ENCODE results near the gene RPL21.
A peak's percentile ranks its signal among the peaks of the same experiment; 100 is the strongest.

Gene RPL21

DNA sequence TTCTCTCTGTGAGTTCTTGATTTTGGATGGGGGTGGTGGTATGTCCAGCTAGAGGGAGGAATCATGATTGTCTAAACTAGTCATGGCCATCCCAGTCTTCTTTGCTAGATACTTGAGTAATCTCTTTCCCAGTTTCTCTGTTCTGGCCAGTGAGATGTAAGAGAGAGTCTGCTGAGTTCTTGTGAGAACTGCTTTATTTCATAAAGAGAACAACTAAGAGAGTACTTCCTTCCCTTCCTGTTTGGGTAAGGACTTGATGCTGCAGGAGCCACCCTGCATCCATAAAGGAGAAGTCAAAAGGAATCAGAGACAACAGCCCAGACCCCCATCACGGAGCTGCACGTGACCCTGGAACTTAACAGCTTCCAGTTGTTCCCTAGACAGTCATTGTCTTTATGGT, 16.2 kb downstream of the RPL21 start:
- H3K4me1 Mint-ChIP-seq (ENCODE audit: low read depth) = peaks cover 10% of the 10 kb centered on the region
- no peaks in the 10 kb centered on the region for H3K9me3 Mint-ChIP-seq
- H3K27me3 Mint-ChIP-seq (ENCODE audit: low read depth) = peaks cover 16% of the 10 kb centered on the region
- H3K4me3 Mint-ChIP-seq = no peak overlapping the region
- no peak overlapping the region for H3K27ac Mint-ChIP-seq
- H3K36me3 Mint-ChIP-seq (ENCODE audit: low read depth) = peaks cover 3% of the 10 kb centered on the region

GRCh38 chr13:27269114-27269665, 17.8 kb downstream of the RPL21 start:
- Mint-ChIP-seq H3K9me3 (no peaks in the 10 kb centered on the region), H3K36me3 (ENCODE audit: low read depth) (no peaks in the 10 kb centered on the region), H3K27ac (no peak overlapping the region), H3K27me3 (ENCODE audit: low read depth) (peaks cover 27% of the 10 kb centered on the region), H3K4me3 (peak overlapping the region; percentile 84), H3K4me1 (ENCODE audit: low read depth) (peaks cover 10% of the 10 kb centered on the region)

- peak within 1 kb of the TSS; percentile 24 for H3K27ac Mint-ChIP-seq
- H3K4me1 Mint-ChIP-seq (ENCODE audit: low read depth) = peaks cover 10% of the 10 kb centered on the region
- H3K36me3 Mint-ChIP-seq (ENCODE audit: low read depth) = no peaks in the 10 kb centered on the region
These were observed 19.5 kb downstream of the RPL21 start, which contains the start of gene RASL11A for GRCh38 chr13:27270594-27271520. Gene RASL11A, plus strand, starts transcription at chr13:27270830. Its CDS starts 115 bp downstream, at chr13:27270945.

DNA sequence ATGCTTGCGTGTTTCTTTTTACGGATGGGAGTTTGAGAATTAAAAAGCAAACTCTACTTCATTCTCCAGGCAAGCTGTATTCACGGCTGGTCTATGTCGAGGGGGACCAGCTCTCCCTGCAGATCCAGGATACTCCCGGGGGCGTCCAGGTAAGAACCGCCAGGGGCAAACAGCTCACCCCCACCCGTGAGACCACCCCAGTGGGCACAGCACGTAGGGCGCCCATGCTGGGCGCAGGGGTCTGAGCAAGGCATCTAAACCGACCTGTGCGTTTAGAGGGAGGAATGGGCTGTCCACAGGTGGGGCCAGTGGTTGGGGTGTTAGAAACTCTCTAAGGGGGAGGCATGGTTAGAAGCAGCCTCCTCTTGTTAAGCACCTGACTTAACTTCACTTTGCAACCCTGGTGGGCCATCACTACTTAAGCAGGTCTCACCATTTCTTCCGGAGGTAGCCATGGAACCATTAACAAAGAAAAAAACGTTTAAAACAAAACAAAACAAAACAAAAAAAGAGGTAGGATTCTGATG, 20.3 kb downstream of the RPL21 start:
- Mint-ChIP-seq H3K27me3 (ENCODE audit: low read depth) (peaks cover 43% of the 10 kb centered on the region), H3K4me1 (ENCODE audit: low read depth) (peaks cover 10% of the 10 kb centered on the region), H3K4me3 (peak overlapping the region; percentile 80), H3K27ac (no peak overlapping the region), H3K9me3 (no peaks in the 10 kb centered on the region), H3K36me3 (ENCODE audit: low read depth) (no peaks in the 10 kb centered on the region)

More at GRCh38 chr13:27270594-27271520, 19.5 kb downstream of the RPL21 start, which contains the start of gene RASL11A:
- Mint-ChIP-seq H3K27me3 (ENCODE audit: low read depth) (peaks cover 42% of the 10 kb centered on the region), H3K4me3 (peak within 1 kb of the TSS; percentile 84), H3K9me3 (no peaks in the 10 kb centered on the region)

DNA sequence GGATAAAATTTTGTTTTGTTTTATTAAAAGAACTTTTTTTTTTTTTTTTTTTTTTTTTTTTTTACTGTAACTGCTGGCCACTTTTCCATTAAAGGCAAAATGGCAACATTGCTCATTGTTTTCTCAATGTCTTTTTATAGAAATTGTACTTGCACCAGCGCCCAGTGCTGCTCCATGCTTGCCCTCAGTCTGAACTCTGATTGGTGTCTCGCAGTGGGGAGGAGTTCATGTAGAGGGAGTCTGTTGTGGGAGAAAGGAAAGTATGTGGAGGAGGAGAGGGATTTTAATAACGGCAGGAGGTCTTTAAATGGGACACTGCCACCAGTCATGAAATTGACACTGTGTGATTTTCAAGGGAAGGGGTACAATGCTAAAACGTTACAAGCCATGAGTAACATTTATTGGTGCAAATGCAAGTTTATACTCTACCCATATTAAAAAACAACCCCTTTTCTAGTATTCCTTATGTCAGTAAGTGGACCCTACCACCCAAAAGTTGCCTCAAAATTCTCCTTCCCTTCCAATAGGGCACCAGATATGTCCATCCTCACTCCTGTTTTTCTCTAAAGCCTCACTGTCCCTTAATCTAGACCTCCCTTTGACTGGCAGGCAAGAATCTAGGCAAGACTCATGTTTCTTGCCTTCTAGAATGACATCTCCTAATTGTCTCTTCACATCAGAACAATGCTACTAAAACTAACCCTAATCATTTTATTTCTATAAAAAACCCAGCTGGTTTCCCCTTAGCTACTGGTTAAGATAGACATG, 22.5 kb downstream of the RPL21 start:
- H3K4me1 Mint-ChIP-seq (ENCODE audit: low read depth) = peaks cover 10% of the 10 kb centered on the region
- H3K4me3 Mint-ChIP-seq = no peak overlapping the region
- H3K27me3 Mint-ChIP-seq (ENCODE audit: low read depth) = peaks cover 43% of the 10 kb centered on the region

GRCh38 chr13:27274631-27275030, 23.3 kb downstream of the RPL21 start:
- H3K27me3 Mint-ChIP-seq (ENCODE audit: low read depth) = peaks cover 43% of the 10 kb centered on the region
- no peak overlapping the region for H3K4me3 Mint-ChIP-seq
- no peaks in the 10 kb centered on the region for H3K36me3 Mint-ChIP-seq (ENCODE audit: low read depth)
- peaks cover 10% of the 10 kb centered on the region for H3K4me1 Mint-ChIP-seq (ENCODE audit: low read depth)
- no peak overlapping the region for H3K27ac Mint-ChIP-seq
- no peaks in the 10 kb centered on the region for H3K9me3 Mint-ChIP-seq

More for the DNA sequence above, 22.5 kb downstream of the RPL21 start:
- no peaks in the 10 kb centered on the region for H3K9me3 Mint-ChIP-seq
- no peaks in the 10 kb centered on the region for H3K36me3 Mint-ChIP-seq (ENCODE audit: low read depth)
- no peak overlapping the region for H3K27ac Mint-ChIP-seq

DNA sequence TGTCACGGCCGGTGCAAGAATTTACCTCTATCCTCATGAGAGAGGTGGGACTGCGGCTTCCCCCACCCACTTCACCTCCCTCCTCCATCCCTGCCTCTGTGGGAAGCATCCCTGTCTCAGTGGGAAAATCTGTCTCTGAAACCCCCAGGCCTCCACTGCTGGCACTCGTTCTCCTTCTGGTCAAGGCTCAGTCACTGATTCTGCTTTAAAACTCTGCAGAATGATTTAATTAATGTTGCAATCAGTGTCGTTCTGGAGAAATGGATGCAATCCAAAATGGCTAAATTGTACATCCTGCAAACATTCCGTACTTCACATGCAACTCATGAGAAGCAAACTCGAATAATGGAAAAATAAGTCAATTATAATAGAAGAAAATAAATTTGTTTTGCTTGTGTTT, 24.8 kb downstream of the RPL21 start:
- H3K27me3 Mint-ChIP-seq (ENCODE audit: low read depth) = peaks cover 37% of the 10 kb centered on the region
- no peak overlapping the region for H3K27ac Mint-ChIP-seq
- no peaks in the 10 kb centered on the region for H3K9me3 Mint-ChIP-seq
- H3K36me3 Mint-ChIP-seq (ENCODE audit: low read depth) = no peaks in the 10 kb centered on the region
- no peak overlapping the region for H3K4me3 Mint-ChIP-seq
- peaks cover 6% of the 10 kb centered on the region for H3K4me1 Mint-ChIP-seq (ENCODE audit: low read depth)

DNA sequence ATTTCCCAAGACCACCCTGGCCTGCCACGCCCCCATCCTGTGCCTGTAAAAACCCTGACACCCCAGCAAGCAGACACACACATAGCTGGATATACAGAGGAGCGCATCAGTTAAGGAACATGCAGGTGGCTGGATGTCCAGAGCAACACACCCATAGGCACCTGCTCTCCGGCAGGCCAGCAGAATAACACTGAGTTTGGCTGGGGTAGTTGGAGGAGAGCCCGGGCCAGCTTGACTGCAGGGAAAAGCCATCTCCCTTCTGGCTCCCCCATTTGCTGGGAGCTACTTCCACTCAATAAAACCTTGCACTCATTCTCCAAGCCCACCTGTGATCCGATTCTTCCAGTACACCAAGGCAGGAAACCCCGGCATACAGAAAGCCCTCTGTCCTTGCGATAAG, 28.1 kb downstream of the RPL21 start:
- Mint-ChIP-seq H3K9me3 (no peaks in the 10 kb centered on the region), H3K36me3 (ENCODE audit: low read depth) (no peaks in the 10 kb centered on the region), H3K4me3 (no peak overlapping the region), H3K4me1 (ENCODE audit: low read depth) (no peaks in the 10 kb centered on the region), H3K27ac (no peak overlapping the region), H3K27me3 (ENCODE audit: low read depth) (peaks cover 13% of the 10 kb centered on the region)

- Mint-ChIP-seq H3K27me3 (ENCODE audit: low read depth) (peaks cover 9% of the 10 kb centered on the region), H3K27ac (no peak overlapping the region)
These were observed 28.8 kb downstream of the RPL21 start for GRCh38 chr13:27280009-27280656.

DNA sequence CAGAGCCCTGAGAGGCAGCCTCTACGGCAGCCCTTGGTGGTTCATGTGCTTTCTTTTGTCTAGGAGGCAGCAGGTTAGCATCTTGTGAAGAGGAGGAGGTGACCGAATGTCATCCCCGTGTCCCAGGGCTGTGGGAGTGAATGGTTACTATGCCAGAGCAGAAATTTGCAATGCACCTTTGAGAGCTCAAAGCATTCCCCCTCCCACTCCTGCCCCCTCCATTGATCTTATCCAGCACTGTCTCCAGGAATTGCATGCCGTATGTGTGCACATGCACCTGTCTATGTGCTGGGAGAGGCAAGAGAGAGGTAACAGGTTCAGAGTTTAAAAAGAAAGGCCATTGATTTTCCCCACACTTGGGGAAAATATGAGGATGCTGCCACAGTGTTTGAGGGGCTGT, 29.5 kb downstream of the RPL21 start:
- peaks cover 2% of the 10 kb centered on the region for H3K27me3 Mint-ChIP-seq (ENCODE audit: low read depth)
- H3K4me1 Mint-ChIP-seq (ENCODE audit: low read depth) = no peaks in the 10 kb centered on the region
- no peaks in the 10 kb centered on the region for H3K9me3 Mint-ChIP-seq
- H3K36me3 Mint-ChIP-seq (ENCODE audit: low read depth) = no peaks in the 10 kb centered on the region
- H3K27ac Mint-ChIP-seq = no peak overlapping the region
- H3K4me3 Mint-ChIP-seq = no peak overlapping the region

More at GRCh38 chr13:27280009-27280656, 28.8 kb downstream of the RPL21 start:
- no peaks in the 10 kb centered on the region for H3K9me3 Mint-ChIP-seq
- no peaks in the 10 kb centered on the region for H3K4me1 Mint-ChIP-seq (ENCODE audit: low read depth)
- H3K36me3 Mint-ChIP-seq (ENCODE audit: low read depth) = no peaks in the 10 kb centered on the region
- H3K4me3 Mint-ChIP-seq = no peak overlapping the region

DNA sequence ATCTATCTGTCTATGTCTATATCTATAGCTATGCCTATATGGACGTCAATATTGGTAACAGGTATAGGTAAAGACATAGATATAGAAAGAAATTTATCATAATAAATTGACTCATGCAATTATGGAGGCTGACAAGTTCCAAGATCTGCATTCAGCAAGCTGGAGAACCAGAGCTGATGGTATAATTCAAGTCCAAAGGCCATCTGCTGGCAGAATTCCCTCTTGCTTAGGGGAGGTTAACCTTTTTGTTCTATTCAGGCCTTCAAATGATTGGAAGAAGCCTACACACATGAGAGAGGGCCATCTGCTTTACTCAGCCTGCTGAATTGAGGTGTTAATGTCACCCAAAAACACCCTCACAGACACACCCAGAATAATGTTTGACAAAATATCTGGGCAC, 30.1 kb downstream of the RPL21 start:
- Mint-ChIP-seq H3K27ac (no peak overlapping the region), H3K4me3 (no peak overlapping the region), H3K9me3 (no peaks in the 10 kb centered on the region), H3K27me3 (ENCODE audit: low read depth) (no peaks in the 10 kb centered on the region), H3K36me3 (ENCODE audit: low read depth) (no peaks in the 10 kb centered on the region), H3K4me1 (ENCODE audit: low read depth) (no peaks in the 10 kb centered on the region)

GRCh38 chr13:27283906-27284493, 32.6 kb downstream of the RPL21 start:
- no peaks in the 10 kb centered on the region for H3K36me3 Mint-ChIP-seq (ENCODE audit: low read depth)

DNA sequence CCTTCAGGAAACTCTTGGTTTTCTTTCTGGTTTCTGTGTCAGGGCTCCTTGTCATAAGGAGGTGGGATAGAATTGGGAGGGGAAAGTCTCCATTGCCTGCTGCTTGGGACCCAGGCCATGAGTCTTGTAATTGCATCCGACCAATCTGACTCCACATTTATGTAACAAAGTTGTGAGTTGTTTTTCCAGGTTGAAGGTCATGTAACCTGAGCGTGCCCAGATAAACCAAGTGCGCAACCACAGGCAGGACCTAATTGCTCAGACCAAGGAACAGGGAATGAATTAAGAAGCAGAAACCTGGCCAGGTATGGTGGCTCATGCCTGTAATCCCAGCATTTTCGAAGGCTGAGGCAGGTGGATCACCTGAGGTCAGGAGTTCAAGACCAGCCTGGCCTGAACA, 37.0 kb downstream of the RPL21 start:
- Mint-ChIP-seq H3K9me3 (no peaks in the 10 kb centered on the region), H3K27ac (no peak overlapping the region), H3K36me3 (ENCODE audit: low read depth) (no peaks in the 10 kb centered on the region), H3K27me3 (ENCODE audit: low read depth) (no peaks in the 10 kb centered on the region), H3K4me1 (ENCODE audit: low read depth) (peaks cover 5% of the 10 kb centered on the region), H3K4me3 (no peak overlapping the region)

More at GRCh38 chr13:27283906-27284493, 32.6 kb downstream of the RPL21 start:
- H3K27ac Mint-ChIP-seq = no peak overlapping the region
- H3K9me3 Mint-ChIP-seq = no peaks in the 10 kb centered on the region
- no peaks in the 10 kb centered on the region for H3K27me3 Mint-ChIP-seq (ENCODE audit: low read depth)
- no peaks in the 10 kb centered on the region for H3K4me1 Mint-ChIP-seq (ENCODE audit: low read depth)
- H3K4me3 Mint-ChIP-seq = no peak overlapping the region

Data from T-helper 1 cell treated with Interleukin-12 subunit alpha and Interleukin-12 subunit beta and Interleukin-4 antibody, amounts not matched to agents 30 μg/mL and 1 μg/mL, for 36 hours (primary cell).